SK-N-SH (cell line): ENCODE results near the gene DNAH11. TPM values are rescaled to one million over a fixed set of nuclear protein-coding genes. Genes with fewer than 3 reads are reported as not detected.

Experiments
- CTCF ChIA-PET: fragments of 300-600, 350-600 bp; formaldehyde crosslinking; extraction: SDS; loops from one replicate; lab custom pipeline; 2021; lab: Yijun Ruan, JAX
- POLR2A ChIA-PET: fragments of 350-600 bp; sonication (Branson Sonifier 250); formaldehyde crosslinking; extraction: SDS; loops from one replicate; lab custom pipeline; 2020; ENCODE audit warnings: antibody characterized with exemption, inconsistent platforms; lab: Yijun Ruan, JAX
- DNase-seq: peaks from one replicate; pipeline ENCODE4 v3.0.0; 2012
- H2AFZ ChIP-seq: fragments of 200-600 bp; sonication (generic); 2 replicates; pipeline ENCODE4 v1.8.1; 2016; ENCODE audit warnings: antibody characterized with exemption, mild to moderate bottlenecking, low read depth
- H3F3A ChIP-seq: fragments of 200-600 bp; sonication (generic); replicated peaks from 2 replicates; pipeline ENCODE3; 2016; ENCODE audit warnings: antibody characterized with exemption, mild to moderate bottlenecking; ENCODE audit not compliant: insufficient read depth
- H3K27ac ChIP-seq, 2 experiments: fragments of 200-500 bp in 1 of 2; fragments of 200-600 bp in 1 of 2; sonication (Bioruptor generic) in 1 of 2; sonication (generic), shearing (Covaris generic) in 1 of 2; 2 replicates each; pipeline versions ENCODE4 v1.5.1 to v1.6.1; 2014 to 2016; ENCODE audit warnings: low read depth in 2 of 2, inconsistent platforms in 1 of 2, low read length in 1 of 2, mild to moderate bottlenecking in 1 of 2, mixed read lengths in 1 of 2
- H3K27me3 ChIP-seq: fragments of 200-600 bp; sonication (generic), shearing (Covaris generic); 2 replicates; pipeline ENCODE4 v1.6.1; 2016; ENCODE audit warnings: mixed run types; ENCODE audit not compliant: insufficient read depth
- H3K36me3 ChIP-seq, 2 experiments: fragments of 200-500 bp in 1 of 2; fragments of 200-600 bp in 1 of 2; sonication (Bioruptor generic) in 1 of 2; sonication (generic) in 1 of 2; replicated peaks in 1 of 2; 2 replicates each; pipeline versions ENCODE3 to v1.5.1; 2014 to 2016; ENCODE audit warnings: low read length in 1 of 2, mild to moderate bottlenecking in 1 of 2; ENCODE audit not compliant: insufficient read depth in 2 of 2, control insufficient read depth in 1 of 2
- H3K4me1 ChIP-seq, 2 experiments: fragments of 200-500 bp in 1 of 2; fragments of 200-600 bp in 1 of 2; sonication (Bioruptor generic) in 1 of 2; sonication (generic), shearing (Covaris generic) in 1 of 2; 2 replicates each; pipeline versions ENCODE4 v1.5.1 to v1.6.1; 2014 to 2016; ENCODE audit warnings: low read depth in 1 of 2, low read length in 1 of 2, mixed run types in 1 of 2; ENCODE audit not compliant: insufficient read depth in 2 of 2, control insufficient read depth in 1 of 2
- H3K4me2 ChIP-seq: fragments of 200-600 bp; sonication (generic), shearing (Covaris generic); 2 replicates; pipeline ENCODE4 v1.6.1; 2017; ENCODE audit warnings: mixed run types
- H3K4me3 ChIP-seq, 2 experiments: fragments of 200-500 bp in 1 of 2; fragments of 200-600 bp in 1 of 2; sonication (Bioruptor generic) in 1 of 2; sonication (generic), shearing (Covaris generic) in 1 of 2; 2 replicates each; pipeline versions ENCODE4 v1.5.1 to v1.8.1; 2014 to 2016; ENCODE audit warnings: low read depth in 2 of 2, inconsistent platforms in 1 of 2, low read length in 1 of 2, mild to moderate bottlenecking in 1 of 2, mixed read lengths in 1 of 2, moderate library complexity in 1 of 2
- H3K79me2 ChIP-seq: fragments of 200-600 bp; sonication (generic); 2 replicates; pipeline ENCODE4 v1.8.1; 2017; ENCODE audit warnings: mild to moderate bottlenecking; ENCODE audit not compliant: insufficient read depth
- H3K9ac ChIP-seq: fragments of 200-600 bp; sonication (generic); 2 replicates; pipeline ENCODE4 v1.6.1; 2017; ENCODE audit warnings: mixed run types
- H3K9me2 ChIP-seq: fragments of 200-600 bp; sonication (generic); 2 replicates; pipeline ENCODE4 v1.6.1; 2017; ENCODE audit warnings: mixed run types
- H3K9me3 ChIP-seq: fragments of 200-600 bp; sonication (generic); 2 replicates; pipeline ENCODE4 v1.6.1; 2017; ENCODE audit warnings: mixed run types, mild to moderate bottlenecking, moderate library complexity
- H4K20me1 ChIP-seq: fragments of 200-600 bp; sonication (generic); 2 replicates; pipeline ENCODE4 v1.6.1; 2017; ENCODE audit warnings: mild to moderate bottlenecking, mixed run types; ENCODE audit not compliant: insufficient read depth
- ELF1 ChIP-seq: IDR thresholded peaks from 2 replicates; pipeline ENCODE4 v1.4.0; 2012
- EZH2phosphoT487 ChIP-seq: fragments of 200-600 bp; sonication (generic); IDR thresholded peaks from 2 replicates; pipeline ENCODE4 v1.6.1; 2017; ENCODE audit warnings: low read depth, mixed run types, mild to moderate bottlenecking, antibody characterized with exemption, moderate library complexity, borderline replicate concordance
- FOXJ3 ChIP-seq: sonication (generic); formaldehyde crosslinking; IDR thresholded peaks from 2 replicates; pipeline ENCODE4 v1.5.1; 2020; ENCODE audit warnings: mild to moderate bottlenecking, missing genetic modification reagents
- GABPA ChIP-seq: IDR thresholded peaks from 2 replicates; pipeline ENCODE4 v1.4.0; 2012; ENCODE audit warnings: low read depth, mild to moderate bottlenecking
- IRF3 ChIP-seq: fragments of 150-350 bp; IDR thresholded peaks from 2 replicates; pipeline ENCODE4 v1.6.1; 2016; ENCODE audit warnings: mild to moderate bottlenecking, low read depth, low read length
- MAX ChIP-seq: IDR thresholded peaks from 2 replicates; pipeline ENCODE4 v1.4.0; 2012; ENCODE audit warnings: low read depth
- MEF2A ChIP-seq: IDR thresholded peaks from 2 replicates; pipeline ENCODE4 v1.4.0; 2012; ENCODE audit warnings: low read depth, borderline replicate concordance
- NFIC ChIP-seq: IDR thresholded peaks from 2 replicates; pipeline ENCODE4 v1.4.0; 2012; ENCODE audit warnings: borderline replicate concordance
- POLR2AphosphoS5 ChIP-seq: IDR thresholded peaks from 2 replicates; pipeline ENCODE4 v1.6.1; 2012; ENCODE audit warnings: low read depth, low read length
- RCOR1 ChIP-seq: fragments of 150-350 bp; IDR thresholded peaks from 2 replicates; pipeline ENCODE4 v1.6.1; 2017; ENCODE audit warnings: antibody characterized with exemption, low read length
- REST ChIP-seq: IDR thresholded peaks from 2 replicates; pipeline ENCODE4 v1.6.1; 2012; ENCODE audit warnings: mild to moderate bottlenecking, low read depth, low read length, moderate library complexity
- SIN3A ChIP-seq: IDR thresholded peaks from 2 replicates; pipeline ENCODE4 v1.6.1; 2012; ENCODE audit warnings: low read depth, mild to moderate bottlenecking, low read length, moderate library complexity, borderline replicate concordance
- TAF1 ChIP-seq: IDR thresholded peaks from 2 replicates; pipeline ENCODE4 v1.6.1; 2012; ENCODE audit warnings: low read depth, mild to moderate bottlenecking, low read length, moderate library complexity, borderline replicate concordance
- TEAD4 ChIP-seq: IDR thresholded peaks from 2 replicates; pipeline ENCODE4 v1.4.0; 2012; ENCODE audit warnings: mild to moderate bottlenecking, borderline replicate concordance; ENCODE audit not compliant: insufficient read depth
- USF2 ChIP-seq: fragments of 150-350 bp; IDR thresholded peaks from 2 replicates; pipeline ENCODE4 v1.6.1; 2017; ENCODE audit warnings: antibody characterized with exemption, low read length, low read depth, borderline replicate concordance
- YY1 ChIP-seq: IDR thresholded peaks from 2 replicates; pipeline ENCODE4 v1.4.0; 2012; ENCODE audit warnings: low read depth, mild to moderate bottlenecking
- ZBTB33 ChIP-seq: IDR thresholded peaks from 2 replicates; pipeline ENCODE4 v1.4.0; 2012; ENCODE audit warnings: low read depth, borderline replicate concordance
- WGBS: methylation state at CpG from one replicate; pipeline ENCODE4 v1.1.6; 2017; ENCODE audit warnings: low lambda C conversion rate; 5-methylcytosine and 5-hydroxymethylcytosine counted together
- polyA plus RNA-seq, 3 experiments: library from polyadenylated mRNA; depleted of rRNA; stranded (reverse); fragments of >200 nt; gene quantifications; 2 replicates each; pipeline ENCODE4 v1.2.3, GENCODE V29; 2012

DNAH11 gene
- polyA plus RNA-seq, 1 of the 3 experiments (the other 2 are of a cell fraction) = 0.77 TPM

GRCh38 chr7:21916176-21916575, 373.3 kb downstream of the DNAH11 start:
- H3K4me3 ChIP-seq = no peak overlapping the region
- CTCF ChIA-PET = no interaction called here
- no peaks in the 10 kb centered on the region for H4K20me1 ChIP-seq
- TF ChIP-seq ELF1 (no peak), USF2 (no peak), POLR2AphosphoS5 (no peak), RCOR1 (no peak), GABPA (no peak), SIN3A (no peak), TEAD4 (no peak), MEF2A (no peak), YY1 (no peak), EZH2phosphoT487 (no peak), IRF3 (no peak), FOXJ3 (CRISPR knock-in tag) (no peak), MAX (no peak), REST (no peak), NFIC (no peak), ZBTB33 (no peak), TAF1 (no peak)
- no peaks in the 10 kb centered on the region for H3K27me3 ChIP-seq
- no peak for DNase-seq
- H3K79me2 ChIP-seq = no peaks in the 10 kb centered on the region; the same call in 1 of the 2 replicates
- H3K4me1 ChIP-seq = no peaks in the 10 kb centered on the region
- no peak overlapping the region for H2AFZ ChIP-seq
- no peaks in the 10 kb centered on the region for H3K9me2 ChIP-seq
- H3K4me2 ChIP-seq = no peak overlapping the region
- H3K9me3 ChIP-seq = no peaks in the 10 kb centered on the region
- peaks cover 0 to 3% of the 10 kb centered on the region in 2 experiments for H3K36me3 ChIP-seq
- 93% methylated on average over 7 of the region's 7 CpGs for WGBS
- no peaks in the 10 kb centered on the region for H3F3A ChIP-seq
- no peak overlapping the region for H3K9ac ChIP-seq
- H3K27ac ChIP-seq = no peak overlapping the region
- POLR2A ChIA-PET = no interaction called here
